ENCODE measurements around the gene PSMD11. TPM values are rescaled to one million over a fixed set of nuclear protein-coding genes. Genes with fewer than 3 reads are reported as not detected.

PSMD11 gene
- total and polyA plus RNA-seq, 7 experiments from 2014 or later: 60.1 to 112 (median 70.4) TPM

DNA sequence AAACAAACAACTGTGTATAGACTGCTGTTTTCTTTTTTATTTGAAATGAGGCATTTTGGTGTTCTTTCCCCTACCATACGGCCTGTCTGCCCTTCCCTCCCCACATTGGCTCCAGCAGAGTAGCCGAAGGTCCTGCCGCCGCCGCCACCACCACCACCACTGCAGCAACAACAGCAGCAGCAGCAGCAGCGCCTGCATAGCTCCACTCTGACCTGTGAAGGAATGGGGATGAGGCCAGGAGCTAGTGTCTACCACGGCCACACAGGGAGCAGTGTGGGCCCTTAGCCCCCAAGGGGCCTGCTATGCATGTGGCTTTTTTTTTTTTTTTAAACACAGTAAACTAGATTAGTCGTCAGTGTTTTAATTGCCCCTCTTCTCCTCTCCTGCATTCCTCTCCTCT lies 36.9 kb downstream of the PSMD11 start:
- H3K27ac Mint-ChIP-seq: peak overlapping the region in 4 of 9 donors; percentile 18 to 52 (median 44)
- H3K27me3 ChIP-seq (ENCODE audit: control insufficient read depth in 2 of 2, insufficient read depth in 2 of 2, low read length in 2 of 2): no peaks in the 10 kb centered on the region
- no peaks in the 10 kb centered on the region for H3K9me3 ChIP-seq (ENCODE audit: control insufficient read depth in 2 of 3, low read length in 3 of 3)
- no peak overlapping the region for H3K27ac ChIP-seq (ENCODE audit: low read depth, low read length)
- ATAC-seq: no peak
- ChIA-PET CTCF (interaction anchor here (0.7 to 6.1 kb wide), 4 partner anchors 10 to 277 kb away, joined by 3 to 66 read pairs (median 4); no protein-coding TSS in a partner anchor), POLR2A (interaction anchor here (0.6 kb wide), 1 partner anchor 122 kb away, joined by 3 read pairs; no protein-coding TSS in a partner anchor)
- no peaks in the 10 kb centered on the region for H3K9me3 Mint-ChIP-seq
- H3K4me3 ChIP-seq (ENCODE audit: low read length): no peak overlapping the region
- intact Hi-C loops (cut with micrococcal nuclease): loop anchor here in 1 of 2 donors (10.0 kb wide), 1 partner anchor 74 kb away; no protein-coding TSS in a partner anchor
- DNase-seq: no peak
- no peaks in the 10 kb centered on the region for H3K27me3 Mint-ChIP-seq
- peaks cover 9 to 59% (median 15%) of the 10 kb centered on the region in 3 experiments for H3K36me3 ChIP-seq (ENCODE audit: control insufficient read depth in 2 of 3, insufficient read depth in 3 of 3, low read length in 3 of 3)
- peaks cover 8 to 54% (median 13%) of the 10 kb centered on the region in 5 donors for H3K36me3 Mint-ChIP-seq
- peaks cover 0 to 15% (median 7%) of the 10 kb centered on the region in 7 donors for H3K4me1 Mint-ChIP-seq
- no peaks in the 10 kb centered on the region for H3K4me1 ChIP-seq (ENCODE audit: control insufficient read depth in 2 of 2, insufficient read depth in 2 of 2, low read length in 2 of 2)
- no peak overlapping the region for H3K4me3 Mint-ChIP-seq

DNA sequence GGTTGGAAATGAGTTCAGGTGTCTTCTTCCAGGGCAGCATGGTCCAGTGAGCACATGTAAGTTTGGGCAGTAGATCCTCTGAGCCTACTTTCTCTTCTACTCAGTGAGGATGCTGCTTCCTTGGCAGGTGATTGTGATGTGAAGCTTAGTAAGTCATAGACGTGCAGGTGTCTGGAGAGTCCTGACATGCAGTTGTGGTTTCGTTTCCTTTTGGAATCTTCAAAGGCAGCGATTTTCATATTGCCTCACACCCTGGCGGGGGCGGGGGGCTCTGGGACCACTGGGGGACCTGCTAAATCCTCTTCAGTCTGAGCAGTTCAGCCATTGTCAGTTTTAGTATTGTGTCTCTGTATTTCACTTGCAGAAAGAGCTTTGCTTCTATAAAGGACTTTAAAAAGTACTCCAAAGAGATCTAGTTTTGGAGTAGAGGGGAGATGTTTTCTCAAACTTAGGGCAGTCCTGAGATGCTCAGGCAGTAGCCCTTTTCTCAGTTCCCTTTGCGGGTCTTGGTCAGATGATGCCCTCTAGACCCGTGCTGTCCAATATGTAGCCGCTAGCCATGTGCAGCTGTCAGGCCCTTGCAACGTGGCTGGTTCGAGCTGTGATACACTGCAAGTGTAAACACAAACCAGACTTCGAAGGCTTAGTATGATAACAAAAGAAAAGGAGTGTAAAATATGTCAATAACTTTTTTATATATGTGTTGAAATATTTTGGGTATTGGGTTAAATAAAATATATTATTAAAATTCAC lies 38.4 kb downstream of the PSMD11 start:
- POLR2A ChIA-PET: interaction anchor here (0.7 to 12.2 kb wide), 5 partner anchors 18 to 130 kb away, joined by 3 to 382 read pairs (median 3); no protein-coding TSS in a partner anchor
- Mint-ChIP-seq H3K9me3 (no peaks in the 10 kb centered on the region), H3K27ac (peak overlapping the region in 8 of 9 donors; percentile 71 to 91 (median 78)), H3K4me1 (peaks cover 2 to 19% (median 11%) of the 10 kb centered on the region in 7 donors), H3K4me3 (no peak overlapping the region), H3K27me3 (no peaks in the 10 kb centered on the region), H3K36me3 (peaks cover 7 to 41% (median 12%) of the 10 kb centered on the region in 5 donors)
- H3K27me3 ChIP-seq (ENCODE audit: control insufficient read depth in 2 of 2, insufficient read depth in 2 of 2, low read length in 2 of 2): no peaks in the 10 kb centered on the region
- H3K36me3 ChIP-seq (ENCODE audit: control insufficient read depth in 2 of 3, insufficient read depth in 3 of 3, low read length in 3 of 3): peaks cover 5 to 45% (median 9%) of the 10 kb centered on the region in 3 experiments
- no peak for DNase-seq
- intact Hi-C loops (cut with micrococcal nuclease): loop anchor here (1.0 to 10.0 kb wide), 7 partner anchors 20 to 273 kb away; no protein-coding TSS in a partner anchor
- no peaks in the 10 kb centered on the region for H3K9me3 ChIP-seq (ENCODE audit: control insufficient read depth in 2 of 3, low read length in 3 of 3)
- CTCF ChIA-PET: interaction anchor here (0.5 to 7.0 kb wide), 14 partner anchors 13 to 211 kb away, joined by 3 to 76 read pairs (median 4); no protein-coding TSS in a partner anchor
- peak overlapping the region; percentile 56 for H3K27ac ChIP-seq (ENCODE audit: low read depth, low read length)
- ATAC-seq: no peak
- no peak overlapping the region for H3K4me3 ChIP-seq (ENCODE audit: low read length)
- peaks cover under 1 to 3% of the 10 kb centered on the region in 2 donors for H3K4me1 ChIP-seq (ENCODE audit: control insufficient read depth in 2 of 2, insufficient read depth in 2 of 2, low read length in 2 of 2)

DNA sequence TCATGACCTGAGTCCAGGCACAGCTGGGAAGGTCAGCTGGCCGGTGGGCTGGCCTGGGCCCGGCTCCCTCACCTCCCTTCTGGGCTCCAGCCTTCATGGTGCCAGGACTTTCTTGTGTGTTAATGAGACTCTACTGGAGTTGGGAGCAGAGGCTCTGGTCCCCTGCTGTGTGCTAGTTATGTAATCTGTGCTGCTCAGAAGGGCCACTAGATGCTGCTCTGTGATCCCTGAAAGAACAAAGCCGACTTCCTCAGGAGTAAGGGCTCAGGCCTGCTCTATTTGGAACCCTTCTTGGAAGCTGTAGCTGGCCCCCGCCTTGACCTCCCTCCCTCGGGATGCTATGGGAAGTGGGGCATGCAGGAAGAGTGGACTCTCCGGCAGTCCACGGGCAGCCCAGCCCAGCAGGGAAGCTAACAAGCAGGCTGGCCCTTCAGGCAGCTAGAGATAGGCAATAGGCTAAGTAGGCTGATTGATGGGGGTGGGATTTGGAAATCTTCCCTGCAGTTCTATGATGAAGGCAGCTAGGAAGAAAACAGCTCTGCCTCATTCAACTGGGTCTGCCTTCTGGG lies 39.2 kb downstream of the PSMD11 start:
- Histone ChIP-seq H3K4me1 (ENCODE audit: control insufficient read depth in 2 of 2, insufficient read depth in 2 of 2, low read length in 2 of 2) (peaks cover 9 to 11% of the 10 kb centered on the region in 2 donors), H3K9me3 (ENCODE audit: control insufficient read depth in 2 of 3, low read length in 3 of 3) (no peaks in the 10 kb centered on the region), H3K4me3 (ENCODE audit: low read length) (no peak overlapping the region), H3K27ac (ENCODE audit: low read depth, low read length) (peak overlapping the region; percentile 56), H3K27me3 (ENCODE audit: control insufficient read depth in 2 of 2, insufficient read depth in 2 of 2, low read length in 2 of 2) (no peaks in the 10 kb centered on the region), H3K36me3 (ENCODE audit: control insufficient read depth in 2 of 3, insufficient read depth in 3 of 3, low read length in 3 of 3) (peaks cover 7 to 43% (median 9%) of the 10 kb centered on the region in 3 experiments)
- no peaks in the 10 kb centered on the region for H3K27me3 Mint-ChIP-seq
- ChIA-PET POLR2A (interaction anchor here (0.7 to 12.2 kb wide), 8 partner anchors 11 to 129 kb away, joined by 3 to 382 read pairs (median 4); no protein-coding TSS in a partner anchor), CTCF (interaction anchor here (0.6 to 7.0 kb wide), 30 partner anchors 9 to 275 kb away, joined by 3 to 76 read pairs (median 4); no protein-coding TSS in a partner anchor)
- H3K9me3 Mint-ChIP-seq: no peaks in the 10 kb centered on the region
- H3K4me1 Mint-ChIP-seq: peaks cover 9 to 27% (median 17%) of the 10 kb centered on the region in 7 donors
- DNase-seq: peak in 7 of 9 donors; percentile 43 to 70 (median 60)
- ATAC-seq: peak; percentile 46
- peaks cover 7 to 37% (median 17%) of the 10 kb centered on the region in 5 donors for H3K36me3 Mint-ChIP-seq
- H3K4me3 Mint-ChIP-seq: peak overlapping the region in 2 of 10 donors; percentile 9 to 16
- intact Hi-C loops (cut with micrococcal nuclease): loop anchor here (1.0 to 10.0 kb wide), 7 partner anchors 21 to 272 kb away; no protein-coding TSS in a partner anchor
- peak overlapping the region; percentile 15 to 90 (median 78) for H3K27ac Mint-ChIP-seq

DNA sequence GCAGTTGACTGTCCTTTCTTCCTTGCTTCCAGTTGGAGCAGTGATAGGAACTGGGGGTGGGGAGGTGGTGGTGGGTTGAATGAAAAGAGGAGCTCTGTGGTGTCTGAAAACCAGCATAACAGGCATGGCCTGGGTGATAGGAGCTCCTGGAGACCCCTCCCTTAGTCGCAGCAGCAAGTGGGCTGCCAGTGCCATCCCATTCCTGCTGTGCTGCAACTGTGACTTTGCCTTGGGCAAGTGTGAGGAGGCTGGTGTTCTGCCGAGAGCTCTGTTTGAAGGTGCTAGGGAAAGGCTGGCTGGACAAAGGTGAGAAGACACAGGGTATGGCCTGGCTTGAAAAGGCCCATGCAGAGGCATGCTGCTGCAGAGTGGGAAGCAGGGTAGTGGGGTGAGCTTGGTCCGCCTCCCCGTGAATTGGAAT lies 39.7 kb downstream of the PSMD11 start:
- Mint-ChIP-seq H3K4me1 (peaks cover 9 to 32% (median 22%) of the 10 kb centered on the region in 7 donors), H3K36me3 (peaks cover 7 to 37% (median 15%) of the 10 kb centered on the region in 5 donors), H3K27ac (peak overlapping the region in 8 of 9 donors; percentile 17 to 90 (median 78)), H3K9me3 (no peaks in the 10 kb centered on the region), H3K4me3 (peak overlapping the region in 4 of 10 donors; percentile 1 to 56 (median 18)), H3K27me3 (no peaks in the 10 kb centered on the region)
- ChIA-PET CTCF (interaction anchor here (0.5 to 7.0 kb wide), 29 partner anchors 10 to 275 kb away, joined by 3 to 76 read pairs (median 5); no protein-coding TSS in a partner anchor), POLR2A (interaction anchor here (0.7 to 12.2 kb wide), 8 partner anchors 11 to 129 kb away, joined by 3 to 382 read pairs (median 4); no protein-coding TSS in a partner anchor)
- Histone ChIP-seq H3K27ac (ENCODE audit: low read depth, low read length) (no peak overlapping the region), H3K4me3 (ENCODE audit: low read length) (no peak overlapping the region), H3K36me3 (ENCODE audit: control insufficient read depth in 2 of 3, insufficient read depth in 3 of 3, low read length in 3 of 3) (peaks cover 8 to 41% (median 9%) of the 10 kb centered on the region in 3 experiments), H3K9me3 (ENCODE audit: control insufficient read depth in 2 of 3, low read length in 3 of 3) (no peaks in the 10 kb centered on the region), H3K27me3 (ENCODE audit: control insufficient read depth in 2 of 2, insufficient read depth in 2 of 2, low read length in 2 of 2) (no peaks in the 10 kb centered on the region), H3K4me1 (ENCODE audit: control insufficient read depth in 2 of 2, insufficient read depth in 2 of 2, low read length in 2 of 2) (peaks cover 14 to 15% of the 10 kb centered on the region in 2 donors)
- DNase-seq (no peak), ATAC-seq (no peak)
- intact Hi-C loops (cut with micrococcal nuclease): loop anchor here in 1 of 2 donors (10.0 kb wide), 1 partner anchor 71 kb away; no protein-coding TSS in a partner anchor

DNA sequence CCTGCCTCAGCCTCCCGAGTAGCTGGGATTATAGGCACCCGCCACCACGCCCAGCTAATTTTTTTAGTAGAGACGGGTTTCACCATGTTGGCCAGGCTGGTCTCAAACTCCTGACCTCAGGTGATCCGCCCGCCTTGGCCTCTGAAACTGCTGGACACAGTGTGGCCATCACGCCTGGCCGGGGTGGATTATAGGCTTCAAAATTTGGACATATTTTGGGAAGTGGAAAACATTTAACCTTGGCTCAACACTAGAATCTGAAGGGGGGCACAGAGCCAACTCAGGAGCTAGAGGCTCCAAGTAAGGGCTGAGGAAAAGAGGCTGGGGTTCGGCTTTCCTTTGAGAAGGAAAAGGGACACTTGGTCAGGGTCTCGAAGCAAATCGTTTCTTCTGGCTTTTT lies 40.3 kb downstream of the PSMD11 start:
- POLR2A ChIA-PET: interaction anchor here (0.7 to 12.2 kb wide), 5 partner anchors 16 to 124 kb away, joined by 3 to 382 read pairs (median 7); no protein-coding TSS in a partner anchor

More for the DNA sequence above, 40.3 kb downstream of the PSMD11 start:
- peak overlapping the region in 3 of 10 donors; percentile 7 to 52 (median 25) for H3K4me3 Mint-ChIP-seq
- H3K27me3 Mint-ChIP-seq: no peaks in the 10 kb centered on the region
- intact Hi-C loops (cut with micrococcal nuclease): loop anchor here in 1 of 2 donors (5.0 to 10.0 kb wide), 2 partner anchors 70 to 393 kb away; partner anchors contain the start of gene MYO1D
- ATAC-seq (no peak), DNase-seq (no peak)
- no peak overlapping the region for H3K27ac ChIP-seq (ENCODE audit: low read depth, low read length)
- no peaks in the 10 kb centered on the region for H3K9me3 Mint-ChIP-seq
- CTCF ChIA-PET: interaction anchor here (0.5 to 7.0 kb wide), 20 partner anchors 10 to 189 kb away, joined by 3 to 76 read pairs (median 5); no protein-coding TSS in a partner anchor
- H3K36me3 ChIP-seq (ENCODE audit: control insufficient read depth in 2 of 3, insufficient read depth in 3 of 3, low read length in 3 of 3): peaks cover 9 to 35% (median 11%) of the 10 kb centered on the region in 3 experiments
- peak overlapping the region in 5 of 9 donors; percentile 17 to 88 (median 77) for H3K27ac Mint-ChIP-seq
- no peak overlapping the region for H3K4me3 ChIP-seq (ENCODE audit: low read length)
- peaks cover 3 to 37% (median 15%) of the 10 kb centered on the region in 5 donors for H3K36me3 Mint-ChIP-seq
- no peaks in the 10 kb centered on the region for H3K9me3 ChIP-seq (ENCODE audit: control insufficient read depth in 2 of 3, low read length in 3 of 3)
- peaks cover 15 to 20% of the 10 kb centered on the region in 2 donors for H3K4me1 ChIP-seq (ENCODE audit: control insufficient read depth in 2 of 2, insufficient read depth in 2 of 2, low read length in 2 of 2)
- H3K4me1 Mint-ChIP-seq: peaks cover 9 to 38% (median 28%) of the 10 kb centered on the region in 7 donors
- H3K27me3 ChIP-seq (ENCODE audit: control insufficient read depth in 2 of 2, insufficient read depth in 2 of 2, low read length in 2 of 2): no peaks in the 10 kb centered on the region
